Measurements from ENCODE around the gene SAMD9.

SAMD9 gene

GRCh38 chr7:93150200-93150835 lies 32.5 kb upstream of the SAMD9 start:
- DNase-seq (ENCODE audit: low read depth): no peak
- no peak overlapping the region for H3K4me3 ChIP-seq (ENCODE audit: low read depth, low read length)
- TF ChIP-seq, protein P1, sequence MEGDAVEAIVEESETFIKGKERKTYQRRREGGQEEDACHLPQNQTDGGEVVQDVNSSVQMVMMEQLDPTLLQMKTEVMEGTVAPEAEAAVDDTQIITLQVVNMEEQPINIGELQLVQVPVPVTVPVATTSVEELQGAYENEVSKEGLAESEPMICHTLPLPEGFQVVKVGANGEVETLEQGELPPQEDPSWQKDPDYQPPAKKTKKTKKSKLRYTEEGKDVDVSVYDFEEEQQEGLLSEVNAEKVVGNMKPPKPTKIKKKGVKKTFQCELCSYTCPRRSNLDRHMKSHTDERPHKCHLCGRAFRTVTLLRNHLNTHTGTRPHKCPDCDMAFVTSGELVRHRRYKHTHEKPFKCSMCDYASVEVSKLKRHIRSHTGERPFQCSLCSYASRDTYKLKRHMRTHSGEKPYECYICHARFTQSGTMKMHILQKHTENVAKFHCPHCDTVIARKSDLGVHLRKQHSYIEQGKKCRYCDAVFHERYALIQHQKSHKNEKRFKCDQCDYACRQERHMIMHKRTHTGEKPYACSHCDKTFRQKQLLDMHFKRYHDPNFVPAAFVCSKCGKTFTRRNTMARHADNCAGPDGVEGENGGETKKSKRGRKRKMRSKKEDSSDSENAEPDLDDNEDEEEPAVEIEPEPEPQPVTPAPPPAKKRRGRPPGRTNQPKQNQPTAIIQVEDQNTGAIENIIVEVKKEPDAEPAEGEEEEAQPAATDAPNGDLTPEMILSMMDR (IDR thresholded peaks at IDR 0.05; ENCODE audit: control insufficient read depth, extremely low read depth, insufficient read depth): no peak

DNA sequence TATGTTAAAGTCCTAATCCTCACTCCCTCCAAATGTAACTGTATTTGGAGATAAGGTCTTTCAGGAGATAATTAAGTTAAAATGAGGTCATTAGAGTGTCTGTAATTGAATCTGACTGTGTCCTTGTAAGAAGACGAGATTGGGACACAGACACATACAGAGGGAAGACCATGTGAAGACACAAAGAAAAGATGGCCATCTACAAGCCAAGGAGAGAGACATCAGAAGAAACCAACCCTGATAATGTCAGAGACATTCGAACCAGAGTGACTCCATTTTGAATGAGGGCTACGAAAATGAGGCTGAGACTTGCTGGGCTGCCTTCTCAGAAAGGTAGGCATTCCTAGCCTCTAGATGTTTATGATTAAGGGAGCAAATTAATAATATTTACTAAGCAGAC lies 30.9 kb upstream of the SAMD9 start:
- DNase-seq (ENCODE audit: low read depth): no peak
- no peak overlapping the region for H3K4me3 ChIP-seq (ENCODE audit: low read depth, low read length)
- TF ChIP-seq, protein P1 (IDR thresholded peaks at IDR 0.05; ENCODE audit: control insufficient read depth, extremely low read depth, insufficient read depth): no peak

DNA sequence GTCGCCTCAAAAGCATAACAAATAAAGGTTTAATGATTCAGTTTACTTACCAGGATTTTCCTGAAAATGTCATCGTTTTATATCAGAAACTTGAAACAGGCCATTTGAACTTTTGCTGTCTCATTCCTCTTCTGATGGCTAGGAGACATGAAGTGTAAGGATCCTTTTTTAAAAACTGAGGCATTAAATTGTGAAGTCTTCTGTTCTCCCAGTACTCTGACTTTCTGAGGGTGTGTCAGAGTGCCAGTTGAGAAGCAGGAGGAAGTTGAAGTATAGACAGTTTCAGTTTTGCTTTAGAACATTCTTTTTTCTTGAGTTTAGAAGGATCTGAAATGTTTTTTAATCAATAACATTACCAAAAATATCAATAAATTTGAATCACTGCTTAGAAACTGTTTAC lies 30.4 kb upstream of the SAMD9 start, which contains the start of gene SAMD9L:
SAMD9L (minus strand) TSS at position 242 of the 400 bp plus-strand sequence. CDS start 12,414 bp downstream, outside the sequence.
- TF ChIP-seq, protein P1 (IDR thresholded peaks at IDR 0.05; ENCODE audit: control insufficient read depth, extremely low read depth, insufficient read depth): no peak
- 0 out of 2 replicates have a peak within 1 kb of the TSS, but pooled peaks have one; percentile 8 for H3K4me3 ChIP-seq (ENCODE audit: low read depth, low read length)
- DNase-seq (ENCODE audit: low read depth): no peak

GRCh38 chr7:93147363-93147762 lies 29.6 kb upstream of the SAMD9 start:
- H3K4me3 ChIP-seq (ENCODE audit: low read depth, low read length): 0 out of 2 replicates have a peak overlapping the region, but pooled peaks have one; percentile 8
- no peak for DNase-seq (ENCODE audit: low read depth)
- TF ChIP-seq, protein P1 (IDR thresholded peaks at IDR 0.05; ENCODE audit: control insufficient read depth, extremely low read depth, insufficient read depth): no peak

DNA sequence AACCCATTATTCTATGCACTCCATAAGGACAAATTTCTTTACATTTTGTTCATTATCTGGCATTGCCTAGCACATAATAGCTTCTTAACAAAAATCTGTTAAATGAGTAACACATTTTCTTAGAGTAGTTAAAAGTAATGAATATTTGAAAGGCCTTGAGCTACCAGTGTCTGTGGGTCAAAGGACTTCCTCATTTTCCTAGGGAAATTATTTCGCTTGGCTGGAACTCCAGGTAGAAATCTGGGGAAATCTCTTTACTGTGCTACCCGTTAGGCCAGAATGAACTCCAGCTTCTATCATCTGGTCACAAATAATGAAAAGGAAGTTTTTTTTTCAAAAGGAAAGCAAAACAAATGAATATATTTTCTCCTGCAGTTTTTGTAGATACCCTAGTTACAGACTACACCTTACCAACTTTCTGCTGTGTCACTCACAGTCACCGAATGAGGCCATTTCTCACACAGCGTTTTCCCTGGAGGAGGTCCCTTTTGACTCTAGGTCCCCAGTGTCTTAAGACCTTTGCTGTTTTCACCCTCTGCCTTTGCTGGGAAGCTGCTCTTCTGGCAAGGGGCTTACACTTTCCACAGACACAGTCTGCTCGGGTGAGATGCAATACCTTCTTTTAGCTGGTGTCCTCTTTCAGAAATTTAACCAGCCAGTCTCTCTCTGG lies 28.8 kb upstream of the SAMD9 start:
- no peak overlapping the region for H3K4me3 ChIP-seq (ENCODE audit: low read depth, low read length)
- no peak for DNase-seq (ENCODE audit: low read depth)
- TF ChIP-seq, protein P1 (IDR thresholded peaks at IDR 0.05; ENCODE audit: control insufficient read depth, extremely low read depth, insufficient read depth): no peak

- no peak overlapping the region for H3K4me3 ChIP-seq (ENCODE audit: low read depth, low read length)
- TF ChIP-seq, protein P1 (IDR thresholded peaks at IDR 0.05; ENCODE audit: control insufficient read depth, extremely low read depth, insufficient read depth): no peak
- DNase-seq (ENCODE audit: low read depth): no peak
Measured at GRCh38 chr7:93146036-93146435, 28.3 kb upstream of the SAMD9 start.
